Urinary bladder (tissue), 4 donors: ENCODE data around the gene ADARB1. TPM values are rescaled to one million over a fixed set of nuclear protein-coding genes. Genes with fewer than 3 reads are reported as not detected.

Source experiments
- DNase-seq: peaks from one replicate; pipeline ENCODE4 v3.0.0-alpha.2; 2015; ENCODE audit errors: extremely low spot score
- H3K27ac ChIP-seq: one replicate; pipeline ENCODE4 v1.5.1; 2013; ENCODE audit warnings: low read depth, mild to moderate bottlenecking, moderate library complexity
- H3K36me3 ChIP-seq: one replicate; pipeline ENCODE4 v1.6.1; 2013; ENCODE audit warnings: mild to moderate bottlenecking, moderate library complexity; ENCODE audit not compliant: insufficient read depth
- H3K4me1 ChIP-seq: one replicate; pipeline ENCODE4 v1.6.1; 2013; ENCODE audit warnings: mild to moderate bottlenecking, moderate library complexity; ENCODE audit not compliant: insufficient read depth
- H3K4me3 ChIP-seq: one replicate; pipeline ENCODE4 v1.5.1; 2013; ENCODE audit warnings: low read depth, low read length
- WGBS: extraction: QIAGEN DNeasy Blood & Tissue Kit; methylation state at CpG from one replicate; pipeline ENCODE4 v1.1.7; 2013; 5-methylcytosine and 5-hydroxymethylcytosine counted together
- polyA plus RNA-seq: library from polyadenylated mRNA; stranded (reverse); fragments of 200-250 nt; gene quantifications from one replicate; pipeline ENCODE4 v1.2.3, GENCODE V29; 2013
- total RNA-seq: library from RNA; depleted of rRNA; stranded (reverse); fragments of >200 nt; gene quantifications from one replicate; pipeline ENCODE4 v1.2.3, GENCODE V29; 2014
- donor health status: healthy with polysubstance abuse.
- donor health status: healthy.

The ADARB1 gene
- total and polyA plus RNA-seq, 2 donors = 35.3 to 79.8 TPM

GRCh38 chr21:45081636-45082035, 7.3 kb downstream of the ADARB1 start:
- DNase-seq = no peak
- WGBS = 87% methylated on average over 4 of the region's 4 CpGs
- H3K36me3 ChIP-seq = no peaks in the 10 kb centered on the region
- no peak overlapping the region for H3K27ac ChIP-seq
- H3K4me1 ChIP-seq = no peaks in the 10 kb centered on the region
- no peak overlapping the region for H3K4me3 ChIP-seq

GRCh38 chr21:45082736-45083135, 8.4 kb downstream of the ADARB1 start:
- no peak overlapping the region for H3K4me3 ChIP-seq
- no peaks in the 10 kb centered on the region for H3K36me3 ChIP-seq
- H3K4me1 ChIP-seq = no peaks in the 10 kb centered on the region
- WGBS = 66% methylated on average over 4 of the region's 4 CpGs
- no peak for DNase-seq
- no peak overlapping the region for H3K27ac ChIP-seq

GRCh38 chr21:45084121-45084520, 9.7 kb downstream of the ADARB1 start:
- H3K36me3 ChIP-seq = no peaks in the 10 kb centered on the region
- H3K4me1 ChIP-seq = no peaks in the 10 kb centered on the region
- WGBS = 79% methylated on average over 7 of the region's 7 CpGs
- H3K4me3 ChIP-seq = no peak overlapping the region
- DNase-seq = no peak
- no peak overlapping the region for H3K27ac ChIP-seq

GRCh38 chr21:45084881-45085536, 10.6 kb downstream of the ADARB1 start:
- H3K36me3 ChIP-seq = no peaks in the 10 kb centered on the region
- H3K27ac ChIP-seq = no peak overlapping the region
- WGBS = 80% methylated on average over 13 of the region's 13 CpGs
- no peaks in the 10 kb centered on the region for H3K4me1 ChIP-seq
- DNase-seq = no peak
- no peak overlapping the region for H3K4me3 ChIP-seq

- H3K36me3 ChIP-seq = no peaks in the 10 kb centered on the region
- WGBS = 85% methylated on average over 6 of the region's 6 CpGs
- no peak overlapping the region for H3K27ac ChIP-seq
- no peak overlapping the region for H3K4me3 ChIP-seq
- no peak for DNase-seq
- H3K4me1 ChIP-seq = no peaks in the 10 kb centered on the region
Observed at GRCh38 chr21:45085700-45086099, 11.3 kb downstream of the ADARB1 start.

GRCh38 chr21:45086337-45086958, 12.1 kb downstream of the ADARB1 start:
- no peaks in the 10 kb centered on the region for H3K4me1 ChIP-seq
- no peak for DNase-seq
- H3K27ac ChIP-seq = no peak overlapping the region
- WGBS = 92% methylated on average over 15 of the region's 15 CpGs
- no peaks in the 10 kb centered on the region for H3K36me3 ChIP-seq
- H3K4me3 ChIP-seq = no peak overlapping the region

GRCh38 chr21:45087022-45087823, 12.8 kb downstream of the ADARB1 start:
- Histone ChIP-seq H3K36me3 (no peaks in the 10 kb centered on the region), H3K27ac (no peak overlapping the region), H3K4me3 (no peak overlapping the region), H3K4me1 (no peaks in the 10 kb centered on the region)
- DNase-seq = no peak
- WGBS = 76% methylated on average over 10 of the region's 10 CpGs

- no peak for DNase-seq
- H3K4me1 ChIP-seq = no peaks in the 10 kb centered on the region
- WGBS = 94% methylated on average over 4 of the region's 4 CpGs
- H3K36me3 ChIP-seq = no peaks in the 10 kb centered on the region
- H3K4me3 ChIP-seq = no peak overlapping the region
- H3K27ac ChIP-seq = no peak overlapping the region
Observed at GRCh38 chr21:45088116-45088515, 13.7 kb downstream of the ADARB1 start.

GRCh38 chr21:45088729-45089128, 14.3 kb downstream of the ADARB1 start:
- H3K27ac ChIP-seq = no peak overlapping the region
- H3K4me3 ChIP-seq = no peak overlapping the region
- no peak for DNase-seq
- no peaks in the 10 kb centered on the region for H3K36me3 ChIP-seq
- 92% methylated on average over 8 of the region's 8 CpGs for WGBS
- H3K4me1 ChIP-seq = no peaks in the 10 kb centered on the region

GRCh38 chr21:45089964-45090363, 15.6 kb downstream of the ADARB1 start:
- no peaks in the 10 kb centered on the region for H3K4me1 ChIP-seq
- H3K27ac ChIP-seq = no peak overlapping the region
- H3K36me3 ChIP-seq = no peaks in the 10 kb centered on the region
- H3K4me3 ChIP-seq = no peak overlapping the region
- DNase-seq = no peak
- 62% methylated on average over 4 of the region's 4 CpGs for WGBS

GRCh38 chr21:45090966-45091365, 16.6 kb downstream of the ADARB1 start:
- 66% methylated on average over 4 of the region's 4 CpGs for WGBS
- no peak overlapping the region for H3K27ac ChIP-seq
- no peaks in the 10 kb centered on the region for H3K4me1 ChIP-seq
- no peaks in the 10 kb centered on the region for H3K36me3 ChIP-seq
- H3K4me3 ChIP-seq = no peak overlapping the region
- no peak for DNase-seq

- peaks cover 2% of the 10 kb centered on the region for H3K4me1 ChIP-seq
Observed at GRCh38 chr21:45091550-45092322, 17.4 kb downstream of the ADARB1 start.

GRCh38 chr21:45093035-45093532, 18.7 kb downstream of the ADARB1 start:
- 62% methylated on average over 12 of the region's 12 CpGs for WGBS

More at GRCh38 chr21:45091550-45092322, 17.4 kb downstream of the ADARB1 start:
- Histone ChIP-seq H3K4me3 (no peak overlapping the region), H3K36me3 (no peaks in the 10 kb centered on the region), H3K27ac (no peak overlapping the region)
- WGBS = 55% methylated on average over 7 of the region's 7 CpGs
- no peak for DNase-seq

More at GRCh38 chr21:45093035-45093532, 18.7 kb downstream of the ADARB1 start:
- Histone ChIP-seq H3K36me3 (no peaks in the 10 kb centered on the region), H3K4me1 (peaks cover 2% of the 10 kb centered on the region), H3K27ac (no peak overlapping the region), H3K4me3 (no peak overlapping the region)
- no peak for DNase-seq
